Inferior parietal cortex (tissue), 1 donor: ENCODE results near the gene ARHGAP35.

Source experiments
- DNase-seq: peaks from one replicate; pipeline ENCODE4 v3.0.0-alpha.2; 2016; ENCODE audit errors: extremely low spot score

ARHGAP35 gene

GRCh38 chr19:46904114-46905060 is 43.6 kb downstream of the ARHGAP35 start:
- DNase-seq = no peak

- DNase-seq = no peak
Measured at GRCh38 chr19:46906221-46906620, 45.4 kb downstream of the ARHGAP35 start.

GRCh38 chr19:46907880-46908279 is 47.1 kb downstream of the ARHGAP35 start:
- no peak for DNase-seq

DNA sequence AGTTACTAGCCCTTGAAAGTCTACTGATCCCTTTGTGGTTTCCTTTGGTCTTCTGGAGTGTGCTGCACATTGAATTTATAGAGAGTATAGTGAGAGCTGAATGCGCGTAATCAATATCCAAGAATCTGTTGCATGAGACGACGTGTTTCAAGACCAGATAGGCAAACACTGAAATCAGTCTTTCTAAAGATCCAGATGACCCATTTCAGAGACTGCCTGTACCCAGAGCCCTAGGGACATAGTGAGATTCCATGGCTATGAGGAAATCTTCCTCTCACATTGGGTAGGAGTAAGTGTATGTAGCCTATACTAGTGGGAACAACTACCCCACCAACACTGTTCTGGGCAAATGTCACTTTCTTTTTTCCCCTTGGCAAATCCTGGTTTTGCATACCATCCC is 48.6 kb downstream of the ARHGAP35 start:
- no peak for DNase-seq
